Measurements from ENCODE around the gene CFAP20DC. TPM values are rescaled to one million over a fixed set of nuclear protein-coding genes. Genes with fewer than 3 reads are reported as not detected.

Gene CFAP20DC
- total and polyA plus RNA-seq, 2 of the 4 experiments (the other 2 are of a cell fraction), result 1.2 to 1.6 TPM

DNA sequence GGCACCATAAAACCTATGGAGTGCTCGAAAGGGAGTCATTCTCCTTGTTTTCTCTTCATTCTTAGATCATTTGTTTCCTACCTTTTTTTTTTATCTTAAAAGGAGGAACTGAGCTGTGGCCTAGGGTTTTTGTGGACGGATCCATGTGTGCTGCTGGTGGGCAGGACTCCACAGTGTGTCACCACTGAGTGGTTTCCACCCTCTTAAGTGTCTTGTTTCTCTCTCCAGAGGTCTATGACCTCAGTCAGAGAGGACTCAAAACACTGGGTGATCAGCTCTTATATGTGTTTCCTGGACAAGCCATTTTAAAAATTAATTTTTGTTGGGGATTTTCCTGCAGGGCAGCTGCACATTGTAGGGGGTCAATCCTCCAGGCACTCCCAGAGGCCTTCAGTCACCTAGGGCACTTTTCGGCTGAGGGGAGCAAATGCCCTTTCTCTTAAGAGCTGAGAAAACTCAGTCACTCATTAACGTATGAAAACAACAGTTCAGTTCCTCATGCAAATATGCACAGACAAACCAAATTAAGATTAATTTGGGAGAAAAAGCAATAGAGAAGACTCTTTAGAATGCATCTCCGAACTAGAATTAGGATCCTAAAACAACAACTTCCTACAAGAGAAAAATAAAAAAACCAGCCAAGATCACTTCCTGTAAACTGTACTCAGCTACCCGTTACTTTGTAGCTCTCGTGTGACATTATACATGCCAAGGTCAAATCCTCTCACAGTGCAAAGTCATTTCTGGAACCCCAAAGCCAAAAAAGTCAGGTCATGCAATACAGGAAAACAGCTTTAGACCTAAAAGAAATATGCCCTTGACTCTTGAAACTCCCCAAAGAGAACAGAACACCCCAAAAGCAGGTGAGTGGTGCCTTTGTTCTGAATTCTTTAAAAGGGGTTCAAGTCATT, 355.6 kb downstream of the CFAP20DC start:
- Histone ChIP-seq H3K79me1 (ENCODE audit: low read depth in 1 of 2, low read length in 2 of 2) (no peaks in the 10 kb centered on the region), H3K36me3 (ENCODE audit: control insufficient read depth, insufficient read depth, low read length) (no peaks in the 10 kb centered on the region), H3K4ac (ENCODE audit: low read depth, low read length) (no peak overlapping the region), H3K27me3 (ENCODE audit: control insufficient read depth, insufficient read depth, low read length) (no peaks in the 10 kb centered on the region; the same call in 1 of the 2 replicates), H3K9me3 (ENCODE audit: control insufficient read depth, insufficient read depth, low read length) (peaks cover 6% of the 10 kb centered on the region), H4K5ac (ENCODE audit: low read depth, low read length) (no peak overlapping the region), H3K9me1 (ENCODE audit: insufficient read depth, low read length) (no peaks in the 10 kb centered on the region), H3K4me1 (ENCODE audit: control insufficient read depth, insufficient read depth, low read length) (no peaks in the 10 kb centered on the region), H3K27ac (ENCODE audit: insufficient read depth, low read length) (no peak overlapping the region), H2BK120ac (ENCODE audit: low read depth, low read length) (no peak overlapping the region), H4K20me1 (ENCODE audit: insufficient read depth, low read length) (no peaks in the 10 kb centered on the region), H3K23ac (ENCODE audit: low read depth, low read length) (no peak overlapping the region), H4K8ac (ENCODE audit: low read depth in 2 of 2, low read length in 2 of 2) (no peak overlapping the region), H3K4me2 (ENCODE audit: low read depth, low read length) (no peak overlapping the region), H2AK9ac (replicated peaks; ENCODE audit: low read depth, low read length, poor library complexity) (no peak overlapping the region), H3K14ac (replicated peaks; ENCODE audit: low read depth, low read length) (no peak overlapping the region), H3K56ac (ENCODE audit: extremely low read depth, insufficient read depth, low read length) (no peak overlapping the region), H2AFZ (replicated peaks; ENCODE audit: low read length, poor library complexity) (no peak overlapping the region), H3K9ac (ENCODE audit: low read depth, low read length) (no peak overlapping the region), H2AK5ac (ENCODE audit: low read depth, low read length) (no peak overlapping the region), H2BK15ac (ENCODE audit: low read depth, low read length) (no peak overlapping the region), H2BK5ac (ENCODE audit: low read depth, low read length, poor library complexity, severe bottlenecking) (no peak overlapping the region), H3K4me3 (ENCODE audit: insufficient read depth, low read depth, low read length) (no peak overlapping the region), H4K91ac (ENCODE audit: insufficient read depth, low read depth, low read length) (no peak overlapping the region), H2BK20ac (ENCODE audit: low read depth, low read length) (no peak overlapping the region), H3K18ac (ENCODE audit: low read depth, low read length) (no peak overlapping the region)
- in situ Hi-C loops (cut with MboI; ENCODE audit: low sequenced_read_pairs) (no loop called here), intact Hi-C loops (cut with micrococcal nuclease) (no loop called here), dilution Hi-C loops (cut with HindIII; ENCODE audit: low sequenced_read_pairs, unreplicated experiment) (no loop called here)
- POLR2A ChIA-PET (ENCODE audit: unreplicated experiment), result no interaction called here
- ATAC-seq (ENCODE audit: low read depth) (no peak), DNase-seq (no peak)
- BruUV-seq (replicated peaks), result no TSS peak
- TF ChIP-seq, protein P1, sequence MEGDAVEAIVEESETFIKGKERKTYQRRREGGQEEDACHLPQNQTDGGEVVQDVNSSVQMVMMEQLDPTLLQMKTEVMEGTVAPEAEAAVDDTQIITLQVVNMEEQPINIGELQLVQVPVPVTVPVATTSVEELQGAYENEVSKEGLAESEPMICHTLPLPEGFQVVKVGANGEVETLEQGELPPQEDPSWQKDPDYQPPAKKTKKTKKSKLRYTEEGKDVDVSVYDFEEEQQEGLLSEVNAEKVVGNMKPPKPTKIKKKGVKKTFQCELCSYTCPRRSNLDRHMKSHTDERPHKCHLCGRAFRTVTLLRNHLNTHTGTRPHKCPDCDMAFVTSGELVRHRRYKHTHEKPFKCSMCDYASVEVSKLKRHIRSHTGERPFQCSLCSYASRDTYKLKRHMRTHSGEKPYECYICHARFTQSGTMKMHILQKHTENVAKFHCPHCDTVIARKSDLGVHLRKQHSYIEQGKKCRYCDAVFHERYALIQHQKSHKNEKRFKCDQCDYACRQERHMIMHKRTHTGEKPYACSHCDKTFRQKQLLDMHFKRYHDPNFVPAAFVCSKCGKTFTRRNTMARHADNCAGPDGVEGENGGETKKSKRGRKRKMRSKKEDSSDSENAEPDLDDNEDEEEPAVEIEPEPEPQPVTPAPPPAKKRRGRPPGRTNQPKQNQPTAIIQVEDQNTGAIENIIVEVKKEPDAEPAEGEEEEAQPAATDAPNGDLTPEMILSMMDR (conservative IDR thresholded peaks at IDR 0.05; ENCODE audit: low read depth, low read length), result no peak
- CTCF ChIA-PET, result no interaction called here
- 17% methylated on average over 1 of the region's 7 CpGs; no CpG with 5 or more reads in 1 of the 2 experiments for WGBS, 2 experiments (ENCODE audit: extremely low coverage in 2 of 2, insufficient read length in 1 of 2)
